MM.1S (cell line): ENCODE data around the gene SLFN14.

ENCODE experiments used
- DNase-seq: peaks from one replicate; pipeline ENCODE4 v3.0.0-alpha.2; 2015
- H2AFZ ChIP-seq: fragments of 300-600 bp; sonication (generic); 2 replicates; pipeline ENCODE4 v1.6.0; 2016; ENCODE audit warnings: antibody characterized with exemption, low read length
- H3F3A ChIP-seq: fragments of 300-600 bp; sonication (generic); 2 replicates; pipeline ENCODE4 v1.6.1; 2016; ENCODE audit warnings: mild to moderate bottlenecking, antibody characterized with exemption, low read length, moderate library complexity, mixed read lengths; ENCODE audit not compliant: insufficient read depth
- H3K27ac ChIP-seq: fragments of 300-600 bp; sonication (generic); 2 replicates; pipeline ENCODE4 v1.5.1; 2016; ENCODE audit warnings: mild to moderate bottlenecking, low read length
- H3K27me3 ChIP-seq: fragments of 300-600 bp; sonication (generic); replicated peaks from 2 replicates; pipeline ENCODE4 v1.6.0; 2016; ENCODE audit warnings: low read length; ENCODE audit not compliant: insufficient read depth
- H3K36me3 ChIP-seq: fragments of 300-600 bp; sonication (generic); replicated peaks from 2 replicates; pipeline ENCODE4 v1.6.1; 2016; ENCODE audit warnings: mild to moderate bottlenecking, low read length, mixed read lengths; ENCODE audit not compliant: insufficient read depth
- H3K4me1 ChIP-seq: fragments of 300-600 bp; sonication (generic); 2 replicates; pipeline ENCODE4 v1.6.1; 2016; ENCODE audit warnings: low read length, mixed read lengths
- H3K4me2 ChIP-seq: fragments of 300-600 bp; sonication (generic); 2 replicates; pipeline ENCODE4 v1.6.0; 2016; ENCODE audit warnings: low read depth, low read length
- H3K4me3 ChIP-seq: fragments of 300-600 bp; sonication (generic); 2 replicates; pipeline ENCODE4 v1.5.1; 2016; ENCODE audit warnings: low read length, mixed read lengths
- H3K79me2 ChIP-seq: fragments of 300-600 bp; sonication (generic); 2 replicates; pipeline ENCODE4 v1.6.1; 2016; ENCODE audit warnings: mixed run types, low read length, mixed read lengths
- H3K9ac ChIP-seq: fragments of 300-600 bp; sonication (generic); 2 replicates; pipeline ENCODE4 v1.6.1; 2016; ENCODE audit warnings: low read length, mixed read lengths
- H3K9me2 ChIP-seq: fragments of 300-600 bp; sonication (generic); replicated peaks from 2 replicates; pipeline ENCODE4 v1.6.1; 2016; ENCODE audit warnings: mild to moderate bottlenecking, low read length, mixed read lengths; ENCODE audit not compliant: insufficient read depth
- H3K9me3 ChIP-seq: fragments of 300-600 bp; sonication (generic); replicated peaks from 2 replicates; pipeline ENCODE4 v1.6.1; 2016; ENCODE audit warnings: mild to moderate bottlenecking, low read length, mixed read lengths; ENCODE audit not compliant: insufficient read depth
- H4K20me1 ChIP-seq: fragments of 300-600 bp; sonication (generic); 2 replicates; pipeline ENCODE4 v1.6.1; 2016; ENCODE audit warnings: mild to moderate bottlenecking, low read length, moderate library complexity, mixed read lengths; ENCODE audit not compliant: insufficient read depth
- CTCF ChIP-seq: fragments of 300-600 bp; sonication (generic); IDR thresholded peaks from 2 replicates; pipeline ENCODE4 v1.5.1; 2016; ENCODE audit warnings: antibody characterized with exemption, low read length, mixed read lengths
- EZH2 ChIP-seq: fragments of 300-600 bp; sonication (generic); optimal IDR thresholded peaks from 2 replicates; pipeline ENCODE3; 2017; ENCODE audit warnings: low read depth, mild to moderate bottlenecking, antibody characterized with exemption, low read length, mixed read lengths
- EZH2phosphoT487 ChIP-seq: fragments of 300-600 bp; sonication (generic); IDR thresholded peaks from 2 replicates; pipeline ENCODE4 v1.6.1; 2018; ENCODE audit warnings: antibody characterized with exemption, low read length

Gene SLFN14

GRCh38 chr17:35586569-35587073 lies 26.0 kb upstream of the SLFN14 start:
- H3K4me2 ChIP-seq, result peak overlapping the region; percentile 77
- no peak for DNase-seq
- peaks cover 4% of the 10 kb centered on the region; the same call in 1 of the 2 replicates for H3F3A ChIP-seq
- no peaks in the 10 kb centered on the region for H3K36me3 ChIP-seq
- H3K4me3 ChIP-seq, result peak overlapping the region; percentile 94
- no peaks in the 10 kb centered on the region for H3K9me2 ChIP-seq
- peak overlapping the region; percentile 94 for H2AFZ ChIP-seq
- no peaks in the 10 kb centered on the region for H3K9me3 ChIP-seq
- H3K27ac ChIP-seq, result peak overlapping the region; percentile 71
- H3K79me2 ChIP-seq, result peaks cover 39% of the 10 kb centered on the region
- no peaks in the 10 kb centered on the region for H3K27me3 ChIP-seq
- H3K4me1 ChIP-seq, result peaks cover 12% of the 10 kb centered on the region
- TF ChIP-seq EZH2 (no peak), CTCF (no peak), EZH2phosphoT487 (no peak)
- H4K20me1 ChIP-seq, result no peaks in the 10 kb centered on the region
- H3K9ac ChIP-seq, result peak overlapping the region; percentile 78

DNA sequence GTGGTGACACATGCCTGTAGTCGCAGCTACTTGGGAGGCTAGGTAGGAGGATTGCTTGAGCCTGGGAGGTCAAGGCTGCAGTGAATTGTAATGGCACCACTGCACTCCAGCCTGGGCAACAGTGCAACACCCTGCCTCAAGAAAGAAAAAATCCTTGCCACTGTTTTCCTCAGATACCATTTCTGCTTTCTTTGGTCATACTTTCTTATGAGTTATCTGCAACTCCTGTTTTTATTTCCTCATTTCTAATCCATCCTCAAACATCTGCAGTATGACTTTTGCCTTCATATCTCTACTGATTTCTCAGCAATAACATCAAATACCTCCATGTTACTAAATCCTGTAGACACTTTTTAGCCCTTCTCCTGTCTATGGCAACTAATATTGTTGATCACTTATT lies 23.4 kb upstream of the SLFN14 start:
- Histone ChIP-seq H3K27me3 (no peaks in the 10 kb centered on the region), H3K36me3 (no peaks in the 10 kb centered on the region), H3K9me2 (no peaks in the 10 kb centered on the region), H3K4me1 (peaks cover 19% of the 10 kb centered on the region), H3K9me3 (no peaks in the 10 kb centered on the region), H3K4me2 (no peak overlapping the region), H2AFZ (no peak overlapping the region), H3K79me2 (peaks cover 16% of the 10 kb centered on the region), H3F3A (peaks cover 4% of the 10 kb centered on the region; the same call in 1 of the 2 replicates), H3K9ac (no peak overlapping the region), H4K20me1 (no peaks in the 10 kb centered on the region), H3K4me3 (no peak overlapping the region), H3K27ac (no peak overlapping the region)
- TF ChIP-seq EZH2phosphoT487 (no peak), EZH2 (no peak), CTCF (no peak)
- no peak for DNase-seq

DNA sequence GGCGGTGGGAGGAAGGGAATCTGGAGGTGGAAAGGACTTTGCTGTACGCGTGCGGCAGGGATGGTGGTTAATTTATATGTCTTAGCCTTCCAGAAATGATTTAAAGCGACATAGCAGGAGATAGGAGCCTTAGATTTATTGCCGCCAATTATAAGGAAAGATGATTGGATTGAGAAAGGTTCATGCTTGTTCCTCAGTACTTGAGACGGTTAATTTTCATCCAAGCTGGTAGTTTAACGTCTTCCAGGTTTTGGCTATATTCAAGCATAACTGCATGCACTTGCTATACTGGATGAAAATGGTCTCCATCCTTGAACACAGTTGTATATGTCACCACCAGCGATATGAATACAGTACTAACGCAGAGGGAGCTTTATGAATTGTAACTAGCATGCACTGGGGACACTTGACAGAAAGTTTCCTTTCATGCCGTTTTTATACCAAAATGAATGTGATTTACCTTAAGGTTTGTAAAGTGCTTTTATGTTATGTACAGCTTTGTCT lies 18.4 kb upstream of the SLFN14 start:
- H3K4me2 ChIP-seq, result peak overlapping the region; percentile 83
- no peaks in the 10 kb centered on the region for H3K79me2 ChIP-seq
- H3K9me3 ChIP-seq, result no peaks in the 10 kb centered on the region
- H3K36me3 ChIP-seq, result no peaks in the 10 kb centered on the region
- H2AFZ ChIP-seq, result peak overlapping the region; percentile 94
- H3F3A ChIP-seq, result peaks cover 18% of the 10 kb centered on the region; the same call in 1 of the 2 replicates
- H4K20me1 ChIP-seq, result no peaks in the 10 kb centered on the region
- no peaks in the 10 kb centered on the region for H3K27me3 ChIP-seq
- no peaks in the 10 kb centered on the region for H3K9me2 ChIP-seq
- H3K4me1 ChIP-seq, result peaks cover 13% of the 10 kb centered on the region
- peak overlapping the region; percentile 91 for H3K9ac ChIP-seq
- DNase-seq, result peak; percentile 11
- no peak for TF ChIP-seq EZH2phosphoT487
- no peak for TF ChIP-seq CTCF
- no peak for TF ChIP-seq EZH2
- H3K4me3 ChIP-seq, result peak overlapping the region; percentile 81
- peak overlapping the region; percentile 82; the same call in 1 of the 2 replicates for H3K27ac ChIP-seq
